HFFc6 (cell line): Measurements from ENCODE around the gene KCNQ1. TPM values are rescaled to one million over a fixed set of nuclear protein-coding genes. Genes with fewer than 3 reads are reported as not detected.

Source experiments
- DNase-seq: peaks from one replicate; pipeline ENCODE4 v3.0.0-alpha.2; 2018
- H3K27ac Mint-ChIP-seq: 2 replicates; pipeline ENCODE4 v1.8.0; 2020; ENCODE audit warnings: mild to moderate bottlenecking, mixed read lengths
- H3K27me3 Mint-ChIP-seq: 2 replicates; pipeline ENCODE4 v1.8.0; 2021; ENCODE audit warnings: mild to moderate bottlenecking, moderate library complexity, mixed read lengths; ENCODE audit not compliant: insufficient read depth
- H3K36me3 Mint-ChIP-seq: 2 replicates; pipeline ENCODE4 v1.8.0; 2021; ENCODE audit warnings: low read depth, mixed read lengths
- H3K4me1 Mint-ChIP-seq: 2 replicates; pipeline ENCODE4 v1.8.0; 2020; ENCODE audit warnings: low read depth, mixed read lengths
- H3K4me3 Mint-ChIP-seq: 2 replicates; pipeline ENCODE4 v1.8.0; 2020; ENCODE audit warnings: mild to moderate bottlenecking, moderate library complexity, mixed read lengths
- H3K9me3 Mint-ChIP-seq: 2 replicates; pipeline ENCODE4 v1.8.0; 2020; ENCODE audit warnings: mild to moderate bottlenecking, mixed read lengths
- total RNA-seq, 6 experiments: library from RNA; stranded (reverse); fragmentation: NEBNext Ultra II Directional; extraction: Animal tissue kit (Norgen Biotek cat#: 25700); gene quantifications; 2 replicates in 1 of 6; 3 replicates in 5 of 6; pipeline ENCODE4 v1.2.3, GENCODE V29; 2021
- TF ChIP-seq, protein P1 (sequence below): fragments of 200-600 bp; sonication (generic); IDR thresholded peaks from 2 replicates; pipeline ENCODE4 v1.5.0; 2021; ENCODE audit warnings: antibody characterized with exemption, mild to moderate bottlenecking

The KCNQ1 gene
- total RNA-seq, 6 experiments from 2014 or later: not detected

DNA sequence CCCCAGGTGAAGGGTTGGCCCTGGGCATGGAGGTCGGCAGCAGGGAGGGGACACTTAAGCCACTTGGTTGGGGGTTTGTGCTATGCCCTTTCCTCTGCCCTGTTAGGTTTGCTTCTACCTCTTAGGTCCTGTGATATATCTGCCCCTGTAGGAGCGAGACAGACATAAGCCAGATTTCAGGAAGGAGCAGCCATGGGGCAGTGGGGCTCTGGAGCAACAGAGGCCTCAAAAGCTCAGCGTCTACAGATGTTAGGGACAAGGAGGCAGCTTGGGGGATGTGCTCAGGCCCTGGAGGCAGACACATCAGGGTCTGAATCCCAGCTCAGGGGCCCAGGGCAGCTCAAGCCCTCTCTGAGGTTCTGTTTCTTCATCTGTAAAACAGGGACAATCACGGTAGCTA, 282.2 kb downstream of the KCNQ1 start:
- Mint-ChIP-seq H3K36me3 (no peaks in the 10 kb centered on the region), H3K27ac (no peak overlapping the region), H3K4me3 (no peak overlapping the region), H3K27me3 (peaks cover 61% of the 10 kb centered on the region), H3K4me1 (no peaks in the 10 kb centered on the region), H3K9me3 (no peaks in the 10 kb centered on the region)
- TF ChIP-seq, protein P1, sequence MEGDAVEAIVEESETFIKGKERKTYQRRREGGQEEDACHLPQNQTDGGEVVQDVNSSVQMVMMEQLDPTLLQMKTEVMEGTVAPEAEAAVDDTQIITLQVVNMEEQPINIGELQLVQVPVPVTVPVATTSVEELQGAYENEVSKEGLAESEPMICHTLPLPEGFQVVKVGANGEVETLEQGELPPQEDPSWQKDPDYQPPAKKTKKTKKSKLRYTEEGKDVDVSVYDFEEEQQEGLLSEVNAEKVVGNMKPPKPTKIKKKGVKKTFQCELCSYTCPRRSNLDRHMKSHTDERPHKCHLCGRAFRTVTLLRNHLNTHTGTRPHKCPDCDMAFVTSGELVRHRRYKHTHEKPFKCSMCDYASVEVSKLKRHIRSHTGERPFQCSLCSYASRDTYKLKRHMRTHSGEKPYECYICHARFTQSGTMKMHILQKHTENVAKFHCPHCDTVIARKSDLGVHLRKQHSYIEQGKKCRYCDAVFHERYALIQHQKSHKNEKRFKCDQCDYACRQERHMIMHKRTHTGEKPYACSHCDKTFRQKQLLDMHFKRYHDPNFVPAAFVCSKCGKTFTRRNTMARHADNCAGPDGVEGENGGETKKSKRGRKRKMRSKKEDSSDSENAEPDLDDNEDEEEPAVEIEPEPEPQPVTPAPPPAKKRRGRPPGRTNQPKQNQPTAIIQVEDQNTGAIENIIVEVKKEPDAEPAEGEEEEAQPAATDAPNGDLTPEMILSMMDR: no peak
- no peak for DNase-seq

DNA sequence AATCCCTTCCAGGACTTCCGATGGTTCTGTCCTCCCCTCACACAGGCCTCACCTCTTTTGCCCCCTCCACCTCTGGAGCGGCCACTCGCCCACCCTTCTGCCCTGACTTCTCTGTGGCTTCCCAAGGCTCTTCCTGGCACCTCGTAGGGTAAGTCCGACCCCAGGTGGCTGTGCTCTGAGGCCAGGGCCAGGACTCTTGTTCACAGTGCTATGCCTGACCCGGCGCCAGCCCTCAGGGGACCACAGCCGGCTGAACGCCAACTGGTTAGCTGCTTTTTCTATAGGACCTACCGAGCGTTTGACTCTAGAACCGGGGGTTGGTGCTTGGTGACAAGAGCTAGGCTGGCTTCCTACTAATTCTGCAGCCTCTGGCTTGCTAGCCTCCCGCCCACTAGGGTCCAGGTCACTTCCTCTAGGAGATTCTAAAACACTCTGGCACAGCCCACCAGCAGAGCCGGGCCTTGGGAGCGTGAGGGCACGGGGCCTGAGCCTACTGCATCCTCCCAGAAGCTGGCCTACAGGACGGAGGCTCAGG, 283.4 kb downstream of the KCNQ1 start:
- no peak overlapping the region for H3K27ac Mint-ChIP-seq
- TF ChIP-seq, protein P1: no peak
- no peak overlapping the region for H3K4me3 Mint-ChIP-seq
- DNase-seq: no peak
- no peaks in the 10 kb centered on the region for H3K4me1 Mint-ChIP-seq
- H3K9me3 Mint-ChIP-seq: no peaks in the 10 kb centered on the region
- peaks cover 50% of the 10 kb centered on the region for H3K27me3 Mint-ChIP-seq
- no peaks in the 10 kb centered on the region for H3K36me3 Mint-ChIP-seq

DNA sequence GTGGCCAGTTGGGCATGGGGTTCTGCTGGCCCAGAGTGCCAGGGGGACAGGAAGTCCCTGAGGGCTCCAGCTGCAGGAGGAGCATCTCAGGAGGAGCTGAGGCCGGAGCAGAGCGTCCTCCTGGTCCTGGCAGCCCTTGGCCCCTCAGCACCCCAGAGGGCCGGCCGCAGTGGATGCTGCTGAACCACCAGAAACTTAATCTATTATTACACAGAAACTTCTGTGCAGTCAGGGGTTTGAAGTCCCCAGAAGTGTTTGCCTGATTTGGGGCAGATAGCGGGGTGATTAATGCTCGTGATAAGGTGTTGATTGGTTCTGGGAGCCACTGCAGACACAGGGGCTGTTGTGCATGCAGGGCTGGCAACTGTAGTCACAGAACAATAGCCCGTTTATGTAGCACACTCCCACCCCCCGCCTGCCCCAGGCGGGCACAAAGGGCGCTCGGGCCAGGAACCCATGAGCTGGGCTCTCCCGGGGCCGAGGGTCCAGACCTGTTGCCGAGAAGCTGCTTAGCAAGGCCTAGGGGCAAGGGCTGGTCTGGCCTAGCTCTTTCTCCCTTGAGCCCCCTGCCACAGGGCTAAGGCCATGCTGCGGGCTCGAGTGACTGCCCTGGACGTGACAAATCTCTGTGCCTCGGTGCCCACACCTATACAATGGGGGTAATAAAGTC, 284.0 kb downstream of the KCNQ1 start:
- TF ChIP-seq, protein P1: no peak
- no peak for DNase-seq
- Mint-ChIP-seq H3K4me3 (no peak overlapping the region), H3K27me3 (peaks cover 48% of the 10 kb centered on the region), H3K27ac (no peak overlapping the region), H3K9me3 (no peaks in the 10 kb centered on the region), H3K4me1 (no peaks in the 10 kb centered on the region), H3K36me3 (no peaks in the 10 kb centered on the region)

DNA sequence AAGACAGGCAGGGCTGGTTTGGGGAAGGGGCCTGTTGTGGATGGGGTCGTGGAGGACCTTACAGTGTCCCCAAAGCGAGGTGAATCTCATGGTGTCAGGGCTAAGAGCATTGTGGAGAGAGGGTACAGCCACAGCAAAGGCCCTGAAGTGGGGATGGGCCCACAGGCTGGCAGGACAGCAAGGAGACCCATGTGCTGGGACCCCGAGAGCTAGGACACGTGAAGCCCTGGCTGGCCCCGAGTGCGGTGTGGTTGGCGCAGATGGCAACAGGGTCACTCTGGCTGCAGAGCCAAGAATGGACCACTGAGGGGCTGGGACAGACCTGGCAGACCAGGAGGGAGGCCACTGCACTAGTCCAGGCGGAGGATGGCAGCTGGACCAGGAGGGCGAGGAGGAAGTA, 285.0 kb downstream of the KCNQ1 start:
- no peak overlapping the region for H3K4me3 Mint-ChIP-seq
- no peaks in the 10 kb centered on the region for H3K9me3 Mint-ChIP-seq
- peaks cover 39% of the 10 kb centered on the region for H3K27me3 Mint-ChIP-seq
- no peaks in the 10 kb centered on the region for H3K4me1 Mint-ChIP-seq
- TF ChIP-seq, protein P1: no peak
- H3K36me3 Mint-ChIP-seq: no peaks in the 10 kb centered on the region
- no peak for DNase-seq
- H3K27ac Mint-ChIP-seq: no peak overlapping the region

DNA sequence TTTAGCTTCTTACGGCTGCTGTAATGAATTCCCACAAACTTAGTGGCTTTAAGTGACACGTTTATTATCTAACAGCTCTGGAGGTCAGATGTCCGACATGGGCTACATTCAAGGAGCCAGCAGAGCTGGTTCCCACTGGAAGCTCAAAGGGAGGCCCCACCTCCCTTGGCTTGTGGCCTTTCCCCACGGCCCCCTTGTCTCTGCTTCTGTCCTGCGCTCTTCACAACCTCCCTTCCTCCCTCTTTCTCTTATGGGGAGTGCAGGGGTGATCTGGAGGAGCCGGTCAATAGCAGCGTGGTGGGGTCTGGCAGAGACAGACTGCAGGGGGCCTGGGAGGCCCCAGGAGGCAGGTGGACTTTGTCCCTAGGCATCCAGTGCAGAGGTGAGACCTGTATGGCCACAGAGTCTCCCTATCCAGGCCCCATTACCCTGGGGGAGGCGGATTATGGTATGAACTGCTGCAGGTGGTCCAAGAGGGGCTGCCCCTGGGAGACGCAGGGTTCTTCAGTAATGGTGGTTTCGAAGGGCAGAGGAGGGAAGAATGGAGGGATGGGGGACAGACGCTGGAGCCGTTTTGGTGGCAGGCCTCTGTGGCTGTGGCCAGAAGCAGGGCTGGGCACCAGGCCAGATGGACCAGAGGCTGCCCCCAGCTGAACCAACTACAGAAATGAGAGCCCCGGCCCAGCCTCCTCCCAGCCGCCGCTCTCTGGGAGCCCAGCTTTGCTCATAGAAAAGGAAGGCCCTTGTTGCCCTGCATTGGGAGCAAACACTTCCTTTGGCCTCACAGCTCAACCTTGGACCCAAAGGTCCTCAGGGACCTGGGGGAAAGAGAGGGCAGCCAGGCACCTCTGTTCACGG, 285.7 kb downstream of the KCNQ1 start:
- H3K27ac Mint-ChIP-seq: no peak overlapping the region
- no peaks in the 10 kb centered on the region for H3K4me1 Mint-ChIP-seq
- DNase-seq: no peak
- H3K4me3 Mint-ChIP-seq: no peak overlapping the region
- TF ChIP-seq, protein P1: no peak
- no peaks in the 10 kb centered on the region for H3K9me3 Mint-ChIP-seq
- peaks cover 39% of the 10 kb centered on the region for H3K27me3 Mint-ChIP-seq
- H3K36me3 Mint-ChIP-seq: no peaks in the 10 kb centered on the region
